Activated naive CD4-positive, alpha-beta T cell treated with Interleukin-2 at 50 U/mL for 16 hours (primary cell): ENCODE results near the gene IRF2BP2.
"Not testable (repeated sequence)": the region's sequence is repeated elsewhere in the genome, so short reads cannot be mapped to it uniquely, and the experiment has no call there.

Source experiments
- DNase-seq: peaks from one replicate; pipeline ENCODE4 v3.0.0-alpha.2; 2020

IRF2BP2 gene

GRCh38 chr1:234599617-234600417 is 10.2 kb downstream of the IRF2BP2 start:
- DNase-seq: peak; percentile 74

- no peak for DNase-seq
Observed at GRCh38 chr1:234598974-234599616, 10.9 kb downstream of the IRF2BP2 start.

DNA sequence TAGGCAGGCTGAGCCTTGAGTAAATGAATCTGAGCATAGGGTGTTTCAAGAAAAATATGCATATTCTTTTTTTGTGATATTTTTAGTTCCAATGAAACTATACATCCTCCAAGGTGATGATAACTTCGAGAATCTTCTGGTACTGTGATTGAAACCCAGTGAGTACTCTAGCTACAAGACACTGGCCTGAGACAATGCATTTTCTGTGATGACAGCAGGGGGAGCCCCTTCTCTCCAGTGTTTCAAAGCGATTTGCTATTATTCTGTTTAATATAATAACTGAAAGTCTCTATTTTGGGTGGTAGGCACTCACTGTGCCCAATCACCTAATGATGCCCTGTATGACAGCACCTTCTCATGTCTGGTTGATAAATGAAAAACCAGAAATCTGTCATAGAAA is 12.1 kb downstream of the IRF2BP2 start:
- DNase-seq: peak; percentile 71

- DNase-seq: no peak
Observed at GRCh38 chr1:234595899-234596298, 14.1 kb downstream of the IRF2BP2 start.

- not testable (repeated sequence) for DNase-seq
Observed at GRCh38 chr1:234594575-234594974, 15.4 kb downstream of the IRF2BP2 start.

GRCh38 chr1:234593771-234594504 is 16.0 kb downstream of the IRF2BP2 start:
- DNase-seq: no peak

- no peak for DNase-seq
Observed at GRCh38 chr1:234593109-234593508, 16.9 kb downstream of the IRF2BP2 start.

- DNase-seq: no peak
Observed at GRCh38 chr1:234592240-234592639, 17.7 kb downstream of the IRF2BP2 start.

GRCh38 chr1:234591131-234591530 is 18.8 kb downstream of the IRF2BP2 start:
- DNase-seq: no peak

DNA sequence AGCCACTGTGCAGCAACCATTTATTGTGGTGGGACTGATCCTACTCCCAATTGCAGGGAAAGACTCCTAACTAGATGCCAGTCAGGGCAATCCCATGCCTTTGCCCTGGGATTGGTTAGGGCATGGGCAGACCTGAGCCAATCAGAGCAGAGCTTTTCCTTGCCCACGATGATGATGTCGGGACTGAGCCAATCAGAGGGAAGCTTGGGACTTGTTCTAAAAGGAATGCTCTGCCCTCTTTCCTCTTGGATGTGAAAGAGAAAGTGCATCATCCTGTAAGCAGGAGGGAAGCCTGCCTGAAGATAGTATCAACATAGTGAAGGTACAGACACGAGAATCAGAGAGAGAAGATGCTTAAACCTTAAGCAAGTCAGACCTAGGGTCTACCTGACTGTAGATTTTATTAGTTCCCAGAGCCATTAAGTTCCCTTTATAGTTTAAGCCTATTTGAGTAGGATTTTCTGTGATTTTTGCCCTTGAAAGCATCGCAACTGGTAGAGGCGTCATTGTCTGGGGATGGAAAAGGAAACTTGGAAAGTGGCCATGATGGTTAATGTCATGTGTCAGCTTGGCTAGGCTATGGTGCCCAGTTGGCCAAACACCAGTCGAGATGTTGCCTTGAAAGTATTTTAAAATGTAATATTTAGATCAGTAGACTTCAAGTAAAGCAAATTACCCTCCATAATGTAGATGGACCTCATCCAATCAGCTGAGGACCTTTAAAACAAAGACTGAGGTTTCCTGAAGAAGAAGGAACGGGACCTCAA is 19.9 kb downstream of the IRF2BP2 start:
- no peak for DNase-seq

- no peak for DNase-seq
Observed at GRCh38 chr1:234589064-234589800, 20.7 kb downstream of the IRF2BP2 start.

DNA sequence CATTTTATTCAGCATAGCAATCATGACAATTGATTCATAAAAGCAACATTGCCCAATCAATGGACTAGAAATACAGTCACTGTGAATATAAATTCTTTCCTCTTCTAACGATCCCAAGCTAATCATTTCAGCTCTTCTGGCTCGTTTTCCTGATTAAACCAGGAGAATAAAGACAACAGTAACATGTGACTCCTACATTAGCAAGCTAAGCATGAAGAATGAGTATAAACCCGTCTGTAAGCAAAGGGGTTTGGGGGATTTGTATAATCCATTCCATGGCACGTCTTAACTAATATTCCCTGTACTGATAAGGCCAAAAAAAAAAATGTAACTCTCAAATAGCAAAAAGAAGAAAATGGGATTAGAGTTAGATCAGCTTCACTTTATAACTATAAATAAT is 21.6 kb downstream of the IRF2BP2 start:
- DNase-seq: no peak

DNA sequence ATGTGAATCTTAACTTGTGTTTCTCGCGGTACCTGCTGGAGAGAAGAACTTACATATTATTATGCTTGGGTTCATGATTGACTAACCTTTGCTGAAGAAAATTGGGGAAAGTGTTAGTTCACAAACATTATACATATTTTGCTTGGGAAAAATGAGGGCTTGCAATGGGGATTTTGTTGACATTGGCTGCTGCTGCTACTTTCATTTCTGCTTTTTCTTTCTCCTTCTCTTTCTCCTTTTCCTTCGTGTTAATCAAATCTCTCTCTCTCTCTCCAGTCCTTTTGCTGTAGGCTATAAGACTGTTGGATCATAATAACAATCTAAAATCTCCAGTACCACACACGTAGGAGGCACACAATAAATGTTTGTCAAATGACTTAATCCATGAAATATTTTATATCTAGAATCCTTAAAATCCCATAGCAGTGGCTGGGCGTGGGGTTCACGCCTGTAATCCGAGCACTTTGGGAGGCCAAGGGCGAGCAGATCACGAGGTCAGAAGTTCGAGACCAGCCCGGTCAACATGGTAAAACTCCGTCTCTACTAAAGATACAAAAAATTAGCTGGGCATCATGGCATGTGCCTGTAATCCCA is 23.0 kb downstream of the IRF2BP2 start:
- no peak for DNase-seq

GRCh38 chr1:234586304-234586703 is 23.7 kb downstream of the IRF2BP2 start:
- no peak for DNase-seq

DNA sequence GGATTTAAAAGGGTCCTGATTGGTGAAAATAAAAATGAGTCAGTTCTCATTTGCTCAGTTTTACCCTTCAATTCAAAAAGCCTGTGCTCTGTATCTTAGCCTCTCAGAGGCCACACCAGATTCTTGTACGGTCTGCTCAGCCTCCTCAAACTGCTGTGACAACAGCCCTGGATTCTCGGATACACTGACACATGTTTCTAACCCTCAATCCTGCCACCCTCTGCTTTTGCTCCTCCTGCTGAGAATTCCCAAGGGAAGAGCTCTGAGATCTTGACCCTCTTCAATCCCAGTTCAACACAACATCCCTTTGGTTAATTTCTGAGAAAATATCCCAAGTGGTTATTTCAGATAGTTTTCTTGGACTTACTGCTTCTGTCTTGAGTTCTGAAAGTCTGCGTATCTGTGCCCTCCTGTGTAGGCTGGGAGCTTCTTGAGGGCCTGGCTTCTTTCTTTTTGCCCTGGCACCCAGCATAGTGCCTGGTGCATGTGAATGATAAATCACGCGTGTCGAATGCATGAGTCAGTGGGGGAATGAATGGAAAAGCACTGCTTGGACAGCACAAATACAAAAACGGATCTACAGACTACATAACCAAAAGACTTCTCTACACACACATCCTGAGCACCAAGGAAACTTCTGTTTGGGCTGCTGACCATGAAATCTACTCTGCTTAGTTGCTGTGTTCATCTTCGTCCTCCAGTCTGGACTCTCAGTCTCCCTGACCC is 24.5 kb downstream of the IRF2BP2 start:
- no peak for DNase-seq

DNA sequence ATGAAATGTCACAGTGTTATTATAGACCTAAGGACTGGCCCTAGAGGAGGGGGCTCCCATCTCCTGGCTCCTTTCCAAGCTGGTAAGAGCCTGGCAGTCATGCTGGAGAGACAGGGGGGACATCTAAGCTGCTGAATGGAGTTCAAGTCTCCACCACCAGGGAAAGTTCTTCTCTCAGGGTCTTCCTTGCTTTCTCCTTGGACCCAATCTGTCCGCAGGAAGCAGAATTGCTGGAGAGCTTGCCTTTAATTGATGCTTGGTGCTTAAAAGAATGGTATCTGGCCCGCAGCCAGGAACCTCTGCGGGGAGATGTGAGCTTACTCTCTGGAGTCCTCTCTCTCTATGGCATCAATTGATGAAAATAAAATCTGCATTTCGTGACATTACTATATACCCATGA is 25.1 kb downstream of the IRF2BP2 start:
- DNase-seq: no peak

GRCh38 chr1:234584420-234584805 is 25.6 kb downstream of the IRF2BP2 start:
- DNase-seq: no peak

DNA sequence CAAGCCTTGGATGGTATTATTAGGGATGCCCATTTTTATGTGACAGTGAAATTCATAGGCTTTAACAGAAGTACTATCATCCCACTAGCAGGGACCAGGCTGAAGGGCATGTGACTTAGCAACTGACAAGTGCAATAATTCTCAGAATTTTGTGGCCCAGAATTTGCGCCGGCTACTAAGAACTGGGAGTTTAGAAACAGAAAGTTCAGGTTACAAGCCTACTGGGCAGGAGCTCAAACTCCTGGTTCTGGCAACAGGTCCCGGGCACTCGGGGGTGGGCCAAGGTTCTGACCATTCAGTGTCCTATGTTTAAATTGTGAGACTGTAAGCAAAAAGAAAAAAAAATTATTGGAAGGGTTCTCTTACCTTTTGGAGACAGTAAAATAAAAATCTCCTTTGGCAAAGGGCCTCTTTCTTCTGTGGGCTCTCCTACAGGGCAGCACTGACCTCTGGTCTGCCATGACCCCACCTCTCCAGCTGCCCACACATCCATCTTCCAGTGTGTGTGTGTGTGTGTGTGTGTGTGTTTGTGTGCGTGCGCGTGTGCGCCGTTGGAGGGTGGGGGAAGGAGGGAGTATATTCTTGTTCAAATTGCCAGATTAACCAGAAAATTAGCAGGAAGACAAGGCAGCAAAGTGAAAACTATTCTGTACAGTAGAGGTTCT is 26.1 kb downstream of the IRF2BP2 start:
- DNase-seq: no peak

- DNase-seq: no peak
Observed at GRCh38 chr1:234582681-234583301, 27.2 kb downstream of the IRF2BP2 start.

GRCh38 chr1:234582186-234582585 is 27.8 kb downstream of the IRF2BP2 start:
- DNase-seq: no peak
